IPS-18c (cell line): ENCODE results near the gene MINDY4.

Source experiments
- H3K4me3 ChIP-seq: 2 replicates; pipeline ENCODE4 v1.7.0; 2013; ENCODE audit warnings: low read depth, mild to moderate bottlenecking, low read length, moderate library complexity; ENCODE audit not compliant: insufficient read depth
- H3K9me3 ChIP-seq: one replicate; pipeline ENCODE4 v1.6.1; 2013; ENCODE audit warnings: mild to moderate bottlenecking, low read length, moderate library complexity; ENCODE audit not compliant: control insufficient read depth, insufficient read depth

MINDY4 gene

GRCh38 chr7:30894866-30895605, 123.8 kb downstream of the MINDY4 start:
- H3K9me3 ChIP-seq = peaks cover 2% of the 10 kb centered on the region
- no peak overlapping the region for H3K4me3 ChIP-seq

- Histone ChIP-seq H3K9me3 (peaks cover 2% of the 10 kb centered on the region), H3K4me3 (no peak overlapping the region)
Measured at GRCh38 chr7:30896036-30896435, 124.8 kb downstream of the MINDY4 start.

DNA sequence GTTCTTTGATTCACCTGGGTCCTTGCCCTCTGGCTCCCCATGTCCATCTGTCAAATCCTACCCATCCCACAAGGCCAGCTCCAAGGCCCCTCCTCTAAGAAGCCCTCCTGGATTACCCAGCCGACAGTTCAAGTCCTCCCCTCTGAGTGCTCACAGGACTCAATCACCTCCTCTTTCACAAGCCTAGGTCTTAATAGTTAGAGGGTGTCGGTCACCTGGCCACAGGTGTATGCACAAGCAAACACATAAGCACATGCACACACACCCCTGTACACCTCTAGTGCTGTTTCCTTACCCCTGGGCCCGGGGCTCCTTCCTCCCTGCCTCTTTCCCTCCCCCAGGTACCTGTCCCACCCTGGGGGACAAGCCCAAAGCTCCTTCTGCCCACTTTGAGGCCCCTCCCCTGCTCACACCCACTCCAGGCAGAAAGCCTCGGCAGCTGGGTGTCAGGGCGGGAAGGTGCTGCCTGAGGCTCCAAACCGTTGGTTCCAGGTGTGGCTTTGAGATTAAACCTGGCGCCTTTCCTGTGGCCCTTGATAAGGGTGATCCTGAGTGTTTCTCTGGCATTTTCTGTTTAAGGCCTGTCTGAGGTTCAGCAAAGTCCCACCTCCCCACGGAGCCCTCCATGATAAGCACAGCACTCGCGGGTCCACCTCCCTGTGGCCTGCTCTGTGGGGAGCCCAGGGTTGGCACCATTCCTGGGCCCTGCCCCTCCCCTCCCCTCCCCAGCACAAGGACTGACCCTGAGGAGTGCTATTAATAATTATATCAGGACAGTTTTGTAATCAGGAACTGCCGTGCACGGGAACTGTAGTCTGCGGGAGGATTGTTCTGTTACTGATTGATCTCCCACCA, 125.8 kb downstream of the MINDY4 start:
- Histone ChIP-seq H3K4me3 (no peak overlapping the region), H3K9me3 (peaks cover 2% of the 10 kb centered on the region)

- Histone ChIP-seq H3K4me3 (no peak overlapping the region), H3K9me3 (no peaks in the 10 kb centered on the region)
Measured at GRCh38 chr7:30897770-30898169, 126.6 kb downstream of the MINDY4 start.

DNA sequence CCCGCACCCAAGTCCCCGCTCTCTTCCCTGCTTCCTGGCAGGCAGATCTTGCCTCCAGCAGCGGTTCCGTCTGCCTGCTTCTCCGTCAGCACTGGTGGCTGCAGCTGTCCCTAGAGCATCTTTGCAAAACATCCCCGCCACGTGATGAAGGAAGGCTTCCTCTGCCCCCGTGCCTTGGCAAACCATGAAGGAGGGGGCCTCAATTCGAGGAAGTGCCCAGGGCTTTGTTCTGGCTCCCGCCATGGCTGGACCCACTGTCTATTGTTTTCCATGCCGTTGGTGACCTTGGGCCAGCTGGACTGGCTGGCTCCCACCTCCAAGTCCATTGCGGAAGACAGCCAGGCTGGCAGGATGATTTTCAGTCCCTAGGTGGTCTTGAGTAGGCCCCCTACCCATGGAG, 127.2 kb downstream of the MINDY4 start:
- Histone ChIP-seq H3K4me3 (no peak overlapping the region), H3K9me3 (no peaks in the 10 kb centered on the region)

DNA sequence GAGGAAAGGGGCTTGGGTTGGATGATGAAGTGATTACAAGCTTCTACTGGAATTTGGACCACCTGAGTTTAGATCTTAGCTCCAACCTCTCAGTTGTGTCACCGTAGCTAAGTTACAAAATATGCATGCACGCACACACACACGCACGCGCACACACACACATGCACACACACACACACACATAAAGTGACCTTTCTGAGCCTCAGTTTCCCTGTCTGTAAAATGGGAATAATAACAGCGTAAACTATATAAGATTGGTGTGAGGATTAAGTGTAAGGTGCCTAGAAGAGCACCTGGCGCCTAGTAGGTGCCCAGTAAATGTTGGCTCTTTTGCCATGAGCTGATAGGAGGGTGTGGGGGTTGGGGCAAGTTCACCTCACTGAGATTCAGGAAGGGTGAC, 127.8 kb downstream of the MINDY4 start:
- Histone ChIP-seq H3K9me3 (no peaks in the 10 kb centered on the region), H3K4me3 (no peak overlapping the region)

GRCh38 chr7:30899630-30900029, 128.4 kb downstream of the MINDY4 start:
- Histone ChIP-seq H3K9me3 (no peaks in the 10 kb centered on the region), H3K4me3 (no peak overlapping the region)

DNA sequence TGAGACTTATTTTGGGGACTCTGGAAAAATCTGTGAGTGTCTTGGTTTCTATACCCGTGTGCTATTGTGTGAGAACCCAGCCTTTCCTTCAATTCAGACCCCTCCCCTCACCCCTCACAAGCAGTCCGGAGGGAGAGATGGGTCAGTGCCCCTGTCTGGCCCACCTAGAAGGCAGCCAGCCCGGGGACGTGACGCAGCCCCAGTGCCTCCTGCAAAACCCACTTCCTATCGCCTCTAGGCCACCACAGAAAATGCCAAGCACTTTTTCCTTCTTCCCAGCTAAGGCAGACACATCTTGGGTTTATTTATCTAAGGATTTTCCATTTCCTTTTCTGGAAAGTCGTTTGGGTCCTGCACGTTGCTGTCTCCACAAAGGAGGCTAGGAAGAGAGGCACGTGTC, 128.8 kb downstream of the MINDY4 start:
- H3K9me3 ChIP-seq = no peaks in the 10 kb centered on the region
- H3K4me3 ChIP-seq = no peak overlapping the region

DNA sequence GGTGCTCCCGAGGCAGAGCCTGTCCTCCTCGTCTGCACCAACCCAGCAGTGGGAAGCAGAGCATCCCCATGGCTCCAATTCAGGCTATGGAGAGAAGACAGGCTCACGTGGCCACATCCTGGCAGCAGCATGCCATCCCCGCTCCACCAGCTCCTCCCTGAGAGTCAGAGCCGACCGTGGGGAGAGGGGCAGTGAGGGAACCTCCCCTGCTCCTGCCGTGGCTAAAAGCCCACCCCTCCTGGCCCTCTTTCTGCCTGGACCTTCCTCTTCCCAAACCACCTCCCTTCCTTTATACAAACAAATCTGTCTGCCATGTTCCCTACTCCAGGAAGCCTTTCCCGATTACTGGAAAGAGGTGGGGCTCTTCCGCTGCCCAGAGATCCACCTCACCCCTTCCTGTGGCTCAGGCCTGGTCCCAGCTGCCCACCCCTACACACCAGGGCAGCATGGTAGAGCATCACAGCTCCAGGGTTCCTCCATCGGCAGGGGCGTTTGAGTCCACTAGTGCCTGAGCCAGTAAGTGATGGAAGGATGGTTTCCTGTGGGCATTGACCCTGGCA, 129.7 kb downstream of the MINDY4 start:
- Histone ChIP-seq H3K4me3 (no peak overlapping the region), H3K9me3 (no peaks in the 10 kb centered on the region)

DNA sequence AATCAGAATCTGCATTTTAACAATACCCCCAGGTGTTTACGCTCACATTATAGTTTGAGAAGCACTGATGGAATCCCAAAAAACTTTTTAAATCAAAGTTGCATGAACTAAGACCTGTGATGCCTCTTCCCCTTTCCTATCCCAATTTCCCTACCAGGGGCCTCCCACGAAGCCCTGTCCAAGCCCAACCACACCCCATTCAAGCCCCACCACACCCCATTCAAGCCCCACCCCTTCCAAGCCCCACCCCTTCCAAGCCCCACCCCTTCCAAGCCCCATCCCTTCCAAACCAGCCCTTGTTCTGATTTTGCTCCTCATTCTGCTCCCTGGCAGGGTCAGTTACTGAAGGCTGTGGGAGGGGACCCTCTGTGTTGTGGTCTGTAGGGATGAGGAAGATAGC, 130.6 kb downstream of the MINDY4 start:
- Histone ChIP-seq H3K4me3 (no peak overlapping the region), H3K9me3 (no peaks in the 10 kb centered on the region)

DNA sequence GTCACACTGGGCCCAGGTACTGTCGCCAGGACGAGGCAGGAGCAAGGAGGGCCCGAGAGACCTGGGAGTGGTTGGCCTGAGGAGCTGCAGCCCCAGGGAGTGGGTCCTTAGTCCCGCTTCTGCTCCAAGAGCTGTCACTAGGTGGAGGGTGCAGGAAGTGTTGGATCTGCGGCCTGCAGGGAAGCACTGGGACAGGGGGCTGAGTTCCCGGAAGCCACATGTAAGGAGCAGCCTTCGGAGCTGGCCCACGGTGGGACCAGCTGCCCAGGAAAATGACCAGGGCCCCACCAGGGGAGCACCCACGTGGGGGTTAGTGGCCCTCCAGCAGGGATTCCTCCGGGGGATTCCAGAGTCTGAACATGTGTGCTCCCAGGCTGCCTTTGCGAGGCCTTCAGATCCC, 131.2 kb downstream of the MINDY4 start:
- Histone ChIP-seq H3K4me3 (no peak overlapping the region), H3K9me3 (no peaks in the 10 kb centered on the region)

DNA sequence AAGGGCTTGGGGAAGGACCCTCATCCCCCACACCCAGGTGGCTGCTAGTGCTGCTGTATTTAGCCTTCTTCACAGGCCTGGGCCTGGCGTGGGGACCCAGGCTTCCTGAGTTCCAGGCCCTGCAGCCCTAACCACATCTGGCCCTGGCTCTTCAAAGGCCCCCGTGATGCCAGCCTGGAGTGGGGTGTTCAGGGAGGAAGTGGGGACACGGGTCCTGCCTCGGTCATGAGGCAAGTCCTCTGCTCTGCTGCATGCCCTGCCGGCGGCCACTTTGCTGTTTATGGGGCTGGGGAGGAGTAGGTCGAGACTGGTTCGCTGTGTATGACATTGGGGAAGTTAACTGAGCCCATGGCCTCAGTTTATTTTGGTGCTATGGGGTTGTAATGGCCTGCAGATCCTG, 131.9 kb downstream of the MINDY4 start:
- Histone ChIP-seq H3K9me3 (no peaks in the 10 kb centered on the region), H3K4me3 (no peak overlapping the region)

GRCh38 chr7:30904561-30904960, 133.3 kb downstream of the MINDY4 start:
- no peak overlapping the region for H3K4me3 ChIP-seq
- no peaks in the 10 kb centered on the region for H3K9me3 ChIP-seq

DNA sequence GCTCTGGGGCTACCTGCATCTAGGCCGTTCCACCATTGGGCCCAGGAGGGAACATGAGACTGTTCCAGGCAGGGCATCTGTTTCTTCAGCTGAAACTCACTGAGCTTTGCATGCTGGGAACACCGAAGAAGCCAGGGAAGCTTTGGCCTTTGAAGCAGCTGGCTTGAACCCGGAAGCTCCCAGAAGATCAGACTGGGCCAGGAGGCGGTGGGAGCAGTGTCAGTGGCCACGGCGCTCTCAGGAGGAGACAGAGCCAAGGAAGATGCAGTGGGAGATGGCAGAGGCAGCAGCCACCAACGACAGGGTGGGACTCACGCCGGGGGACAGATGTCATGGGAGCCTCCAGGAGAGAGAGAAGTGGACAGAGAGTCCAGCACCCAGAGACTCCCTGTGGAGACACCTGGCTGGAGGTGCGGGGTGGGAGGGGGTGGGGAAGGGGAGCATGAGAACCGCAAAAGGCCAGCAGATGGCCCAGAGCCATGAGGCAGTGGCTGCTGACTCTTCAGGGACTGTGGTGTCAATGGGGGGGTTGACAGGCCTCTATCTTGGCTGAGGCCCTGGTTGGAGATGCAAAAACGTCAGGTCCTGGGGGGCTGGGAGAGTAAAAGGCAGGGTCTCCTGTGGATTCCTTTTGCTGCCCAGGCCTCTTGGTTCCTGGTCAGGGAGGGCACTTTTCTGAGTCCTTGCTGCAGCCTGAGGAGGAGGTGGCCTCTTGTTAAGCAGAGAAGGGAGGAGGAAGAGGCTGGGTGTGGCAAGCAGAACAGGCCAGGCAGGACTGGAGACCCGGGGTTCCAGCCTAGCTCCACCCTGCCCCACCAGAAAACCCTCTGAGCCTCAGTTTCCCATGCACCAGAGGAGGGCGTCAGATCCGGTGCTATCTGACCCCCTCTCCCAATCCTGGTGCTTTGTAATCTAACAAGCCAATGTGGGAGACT, 134.1 kb downstream of the MINDY4 start:
- no peaks in the 10 kb centered on the region for H3K9me3 ChIP-seq
- no peak overlapping the region for H3K4me3 ChIP-seq

DNA sequence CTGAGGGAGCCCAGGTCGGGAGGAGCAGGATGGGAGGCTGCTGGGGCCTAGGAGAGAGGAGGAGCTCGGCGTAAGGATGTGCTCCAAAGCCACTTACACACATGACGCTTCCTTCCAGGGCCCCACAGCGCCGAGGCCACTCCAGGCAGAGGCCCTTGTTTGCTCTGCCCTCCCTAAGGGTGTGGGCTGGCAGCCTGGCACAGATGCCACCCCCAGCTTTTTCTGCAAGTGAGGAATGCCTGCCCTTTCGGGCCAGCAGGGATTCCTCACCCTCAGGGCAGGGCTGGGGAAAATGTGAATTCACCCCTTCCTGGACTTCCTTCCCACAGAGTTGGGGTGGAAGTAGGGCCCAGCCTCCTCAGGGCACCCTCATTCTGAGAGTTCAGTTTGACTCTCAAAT, 134.8 kb downstream of the MINDY4 start:
- no peak overlapping the region for H3K4me3 ChIP-seq
- H3K9me3 ChIP-seq = no peaks in the 10 kb centered on the region

- no peaks in the 10 kb centered on the region for H3K9me3 ChIP-seq
- no peak overlapping the region for H3K4me3 ChIP-seq
Measured at GRCh38 chr7:30906515-30907240, 135.5 kb downstream of the MINDY4 start.
